Stimulated activated naive CD4-positive, alpha-beta T cell (primary cell): Measurements from ENCODE around the gene CYCS.

Experiments
- DNase-seq, 6 experiments: peaks; one replicate each; lab custom pipeline; 2025; lab: John Stamatoyannopoulos, UW

CYCS gene

GRCh38 chr7:25125137-25125946, at the start of gene CYCS:
Gene CYCS, minus strand, starts transcription at chr7:25125260. Its CDS starts 1,141 bp downstream, at chr7:25124119.
- DNase-seq, result peak; percentile 97 to 100 (median 99)

- no peak for DNase-seq
Measured at GRCh38 chr7:25173184-25173583, 48.1 kb upstream of the CYCS start.

- DNase-seq, result no peak
Measured at GRCh38 chr7:25171516-25171915, 46.5 kb upstream of the CYCS start.

- no peak for DNase-seq
Measured at GRCh38 chr7:25171071-25171470, 46.0 kb upstream of the CYCS start.

- DNase-seq, result no peak
Measured at GRCh38 chr7:25169683-25170082, 44.6 kb upstream of the CYCS start.

GRCh38 chr7:25168145-25168544, 43.1 kb upstream of the CYCS start:
- DNase-seq, result no peak

- no peak for DNase-seq
Measured at GRCh38 chr7:25167262-25167843, 42.3 kb upstream of the CYCS start.

GRCh38 chr7:25159983-25160596, 35.0 kb upstream of the CYCS start:
- DNase-seq, result peak in 3 of 6 experiments; percentile 8 to 72 (median 67)

- no peak for DNase-seq
Measured at GRCh38 chr7:25158966-25159365, 33.9 kb upstream of the CYCS start.

- DNase-seq, result no peak
Measured at GRCh38 chr7:25151773-25152172, 26.7 kb upstream of the CYCS start.

- DNase-seq, result no peak
Measured at GRCh38 chr7:25149836-25150235, 24.8 kb upstream of the CYCS start.

GRCh38 chr7:25148772-25149575, 23.9 kb upstream of the CYCS start:
- DNase-seq, result no peak

- DNase-seq, result no peak
Measured at GRCh38 chr7:25143763-25144162, 18.7 kb upstream of the CYCS start.

- no peak for DNase-seq
Measured at GRCh38 chr7:25139536-25139935, 14.5 kb upstream of the CYCS start.

- DNase-seq, result no peak
Measured at GRCh38 chr7:25134358-25135010, 9.4 kb upstream of the CYCS start.

GRCh38 chr7:25132430-25132829, 7.4 kb upstream of the CYCS start:
- no peak for DNase-seq

- no peak for DNase-seq
Measured at GRCh38 chr7:25126751-25127150, 1.7 kb upstream of the CYCS start.

GRCh38 chr7:25124465-25125136, 459 bp downstream of the CYCS start:
- DNase-seq, result peak in 1 of 6 experiments; percentile 26

- DNase-seq, result no peak
Measured at GRCh38 chr7:25122373-25122772, 2.7 kb downstream of the CYCS start.

GRCh38 chr7:25121599-25121998, 3.5 kb downstream of the CYCS start:
- DNase-seq, result no peak

- no peak for DNase-seq
Measured at GRCh38 chr7:25119102-25119501, 6.0 kb downstream of the CYCS start.
